HEK293 (cell line): ENCODE data around the gene POT1.

Experiments used
- CTCF ChIP-seq: fragments of 450-650 bp; formaldehyde crosslinking; IDR thresholded peaks from 2 replicates; pipeline ENCODE4 v1.5.1; 2016; ENCODE audit warnings: missing biosample characterization, missing genetic modification characterization
- ELK4 ChIP-seq: IDR thresholded peaks from 2 replicates; pipeline ENCODE4 v1.6.1; 2011; ENCODE audit warnings: mild to moderate bottlenecking, low read depth, low read length, borderline replicate concordance
- KLF1 ChIP-seq: fragments of 450-650 bp; formaldehyde crosslinking; IDR thresholded peaks from 2 replicates; pipeline ENCODE4 v1.5.1; 2016; ENCODE audit warnings: missing biosample characterization, missing genetic modification characterization
- ZIC2 ChIP-seq: fragments of 450-650 bp; formaldehyde crosslinking; IDR thresholded peaks from 2 replicates; pipeline ENCODE4 v1.5.1; 2016; ENCODE audit warnings: missing biosample characterization, missing genetic modification characterization
- ZNF146 ChIP-seq: fragments of 450-650 bp; formaldehyde crosslinking; IDR thresholded peaks from 2 replicates; pipeline ENCODE4 v1.5.1; 2016; ENCODE audit warnings: missing biosample characterization, missing genetic modification characterization
- ZNF214 ChIP-seq: fragments of 450-650 bp; formaldehyde crosslinking; IDR thresholded peaks from 2 replicates; pipeline ENCODE4 v1.5.1; 2017; ENCODE audit warnings: missing biosample characterization, mild to moderate bottlenecking, missing genetic modification characterization, borderline replicate concordance
- ZNF223 ChIP-seq: fragments of 450-650 bp; formaldehyde crosslinking; IDR thresholded peaks from 2 replicates; pipeline ENCODE4 v1.5.1; 2016; ENCODE audit warnings: missing biosample characterization, missing genetic modification characterization
- ZNF292 ChIP-seq: fragments of 450-650 bp; formaldehyde crosslinking; IDR thresholded peaks from 2 replicates; pipeline ENCODE4 v1.5.1; 2016; ENCODE audit warnings: low read depth, missing biosample characterization, missing genetic modification characterization, borderline replicate concordance
- ZNF354C ChIP-seq: fragments of 450-650 bp; formaldehyde crosslinking; IDR thresholded peaks from 2 replicates; pipeline ENCODE4 v1.5.1; 2016; ENCODE audit warnings: missing biosample characterization, missing genetic modification characterization, low read depth, borderline replicate concordance
- ZNF501 ChIP-seq: fragments of 450-650 bp; formaldehyde crosslinking; IDR thresholded peaks from 2 replicates; pipeline ENCODE4 v1.5.1; 2016; ENCODE audit warnings: missing biosample characterization, missing genetic modification characterization
- TF ChIP-seq, protein P1 (sequence below): fragments of 450-650 bp; formaldehyde crosslinking; IDR thresholded peaks from 2 replicates; pipeline ENCODE4 v1.5.1; 2016; ENCODE audit warnings: missing biosample characterization, missing genetic modification characterization
- TF ChIP-seq, protein P2 (sequence below): fragments of 450-650 bp; formaldehyde crosslinking; IDR thresholded peaks from 2 replicates; pipeline ENCODE4 v1.5.1; 2016; ENCODE audit warnings: missing biosample characterization, missing genetic modification characterization
- TF ChIP-seq, protein P3 (sequence below): fragments of 450-650 bp; IDR thresholded peaks from 2 replicates; pipeline ENCODE4 v1.5.1; 2018; ENCODE audit warnings: missing biosample characterization, mild to moderate bottlenecking, missing genetic modification characterization
- TF ChIP-seq, protein P4 (sequence below): fragments of 450-650 bp; formaldehyde crosslinking; IDR thresholded peaks from 2 replicates; pipeline ENCODE4 v1.5.1; 2016; ENCODE audit warnings: missing biosample characterization, missing genetic modification characterization

GRCh38 chr7:124896001-124896400 lies 33.6 kb downstream of the POT1 start:
- no peak for TF ChIP-seq CTCF (tag by site-specific recombination)
- TF ChIP-seq ZNF223 (tag by site-specific recombination): no peak
- no peak for TF ChIP-seq ZNF354C
- TF ChIP-seq ZNF146 (tag by site-specific recombination): no peak
- no peak for TF ChIP-seq KLF1 (tag by site-specific recombination)
- TF ChIP-seq, protein P1, sequence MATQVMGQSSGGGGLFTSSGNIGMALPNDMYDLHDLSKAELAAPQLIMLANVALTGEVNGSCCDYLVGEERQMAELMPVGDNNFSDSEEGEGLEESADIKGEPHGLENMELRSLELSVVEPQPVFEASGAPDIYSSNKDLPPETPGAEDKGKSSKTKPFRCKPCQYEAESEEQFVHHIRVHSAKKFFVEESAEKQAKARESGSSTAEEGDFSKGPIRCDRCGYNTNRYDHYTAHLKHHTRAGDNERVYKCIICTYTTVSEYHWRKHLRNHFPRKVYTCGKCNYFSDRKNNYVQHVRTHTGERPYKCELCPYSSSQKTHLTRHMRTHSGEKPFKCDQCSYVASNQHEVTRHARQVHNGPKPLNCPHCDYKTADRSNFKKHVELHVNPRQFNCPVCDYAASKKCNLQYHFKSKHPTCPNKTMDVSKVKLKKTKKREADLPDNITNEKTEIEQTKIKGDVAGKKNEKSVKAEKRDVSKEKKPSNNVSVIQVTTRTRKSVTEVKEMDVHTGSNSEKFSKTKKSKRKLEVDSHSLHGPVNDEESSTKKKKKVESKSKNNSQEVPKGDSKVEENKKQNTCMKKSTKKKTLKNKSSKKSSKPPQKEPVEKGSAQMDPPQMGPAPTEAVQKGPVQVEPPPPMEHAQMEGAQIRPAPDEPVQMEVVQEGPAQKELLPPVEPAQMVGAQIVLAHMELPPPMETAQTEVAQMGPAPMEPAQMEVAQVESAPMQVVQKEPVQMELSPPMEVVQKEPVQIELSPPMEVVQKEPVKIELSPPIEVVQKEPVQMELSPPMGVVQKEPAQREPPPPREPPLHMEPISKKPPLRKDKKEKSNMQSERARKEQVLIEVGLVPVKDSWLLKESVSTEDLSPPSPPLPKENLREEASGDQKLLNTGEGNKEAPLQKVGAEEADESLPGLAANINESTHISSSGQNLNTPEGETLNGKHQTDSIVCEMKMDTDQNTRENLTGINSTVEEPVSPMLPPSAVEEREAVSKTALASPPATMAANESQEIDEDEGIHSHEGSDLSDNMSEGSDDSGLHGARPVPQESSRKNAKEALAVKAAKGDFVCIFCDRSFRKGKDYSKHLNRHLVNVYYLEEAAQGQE (tag by site-specific recombination): no peak
- TF ChIP-seq, protein P2, sequence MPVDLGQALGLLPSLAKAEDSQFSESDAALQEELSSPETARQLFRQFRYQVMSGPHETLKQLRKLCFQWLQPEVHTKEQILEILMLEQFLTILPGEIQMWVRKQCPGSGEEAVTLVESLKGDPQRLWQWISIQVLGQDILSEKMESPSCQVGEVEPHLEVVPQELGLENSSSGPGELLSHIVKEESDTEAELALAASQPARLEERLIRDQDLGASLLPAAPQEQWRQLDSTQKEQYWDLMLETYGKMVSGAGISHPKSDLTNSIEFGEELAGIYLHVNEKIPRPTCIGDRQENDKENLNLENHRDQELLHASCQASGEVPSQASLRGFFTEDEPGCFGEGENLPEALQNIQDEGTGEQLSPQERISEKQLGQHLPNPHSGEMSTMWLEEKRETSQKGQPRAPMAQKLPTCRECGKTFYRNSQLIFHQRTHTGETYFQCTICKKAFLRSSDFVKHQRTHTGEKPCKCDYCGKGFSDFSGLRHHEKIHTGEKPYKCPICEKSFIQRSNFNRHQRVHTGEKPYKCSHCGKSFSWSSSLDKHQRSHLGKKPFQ (tag by site-specific recombination): no peak
- TF ChIP-seq ZNF292 (tag by site-specific recombination): no peak
- TF ChIP-seq, protein P3, sequence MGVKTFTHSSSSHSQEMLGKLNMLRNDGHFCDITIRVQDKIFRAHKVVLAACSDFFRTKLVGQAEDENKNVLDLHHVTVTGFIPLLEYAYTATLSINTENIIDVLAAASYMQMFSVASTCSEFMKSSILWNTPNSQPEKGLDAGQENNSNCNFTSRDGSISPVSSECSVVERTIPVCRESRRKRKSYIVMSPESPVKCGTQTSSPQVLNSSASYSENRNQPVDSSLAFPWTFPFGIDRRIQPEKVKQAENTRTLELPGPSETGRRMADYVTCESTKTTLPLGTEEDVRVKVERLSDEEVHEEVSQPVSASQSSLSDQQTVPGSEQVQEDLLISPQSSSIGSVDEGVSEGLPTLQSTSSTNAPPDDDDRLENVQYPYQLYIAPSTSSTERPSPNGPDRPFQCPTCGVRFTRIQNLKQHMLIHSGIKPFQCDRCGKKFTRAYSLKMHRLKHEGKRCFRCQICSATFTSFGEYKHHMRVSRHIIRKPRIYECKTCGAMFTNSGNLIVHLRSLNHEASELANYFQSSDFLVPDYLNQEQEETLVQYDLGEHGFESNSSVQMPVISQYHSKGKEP (tag by site-specific recombination): no peak
- no peak for TF ChIP-seq ZNF214 (tag by site-specific recombination)
- no peak for TF ChIP-seq ZNF501 (tag by site-specific recombination)
- TF ChIP-seq, protein P4, sequence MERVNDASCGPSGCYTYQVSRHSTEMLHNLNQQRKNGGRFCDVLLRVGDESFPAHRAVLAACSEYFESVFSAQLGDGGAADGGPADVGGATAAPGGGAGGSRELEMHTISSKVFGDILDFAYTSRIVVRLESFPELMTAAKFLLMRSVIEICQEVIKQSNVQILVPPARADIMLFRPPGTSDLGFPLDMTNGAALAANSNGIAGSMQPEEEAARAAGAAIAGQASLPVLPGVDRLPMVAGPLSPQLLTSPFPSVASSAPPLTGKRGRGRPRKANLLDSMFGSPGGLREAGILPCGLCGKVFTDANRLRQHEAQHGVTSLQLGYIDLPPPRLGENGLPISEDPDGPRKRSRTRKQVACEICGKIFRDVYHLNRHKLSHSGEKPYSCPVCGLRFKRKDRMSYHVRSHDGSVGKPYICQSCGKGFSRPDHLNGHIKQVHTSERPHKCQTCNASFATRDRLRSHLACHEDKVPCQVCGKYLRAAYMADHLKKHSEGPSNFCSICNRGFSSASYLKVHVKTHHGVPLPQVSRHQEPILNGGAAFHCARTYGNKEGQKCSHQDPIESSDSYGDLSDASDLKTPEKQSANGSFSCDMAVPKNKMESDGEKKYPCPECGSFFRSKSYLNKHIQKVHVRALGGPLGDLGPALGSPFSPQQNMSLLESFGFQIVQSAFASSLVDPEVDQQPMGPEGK (tag by site-specific recombination): no peak
- TF ChIP-seq ELK4: no peak
- TF ChIP-seq ZIC2: no peak
